ENCODE measurements around the gene NEAT1.
A peak's percentile ranks its signal among the peaks of the same experiment; 100 is the strongest.

NEAT1 gene

DNA sequence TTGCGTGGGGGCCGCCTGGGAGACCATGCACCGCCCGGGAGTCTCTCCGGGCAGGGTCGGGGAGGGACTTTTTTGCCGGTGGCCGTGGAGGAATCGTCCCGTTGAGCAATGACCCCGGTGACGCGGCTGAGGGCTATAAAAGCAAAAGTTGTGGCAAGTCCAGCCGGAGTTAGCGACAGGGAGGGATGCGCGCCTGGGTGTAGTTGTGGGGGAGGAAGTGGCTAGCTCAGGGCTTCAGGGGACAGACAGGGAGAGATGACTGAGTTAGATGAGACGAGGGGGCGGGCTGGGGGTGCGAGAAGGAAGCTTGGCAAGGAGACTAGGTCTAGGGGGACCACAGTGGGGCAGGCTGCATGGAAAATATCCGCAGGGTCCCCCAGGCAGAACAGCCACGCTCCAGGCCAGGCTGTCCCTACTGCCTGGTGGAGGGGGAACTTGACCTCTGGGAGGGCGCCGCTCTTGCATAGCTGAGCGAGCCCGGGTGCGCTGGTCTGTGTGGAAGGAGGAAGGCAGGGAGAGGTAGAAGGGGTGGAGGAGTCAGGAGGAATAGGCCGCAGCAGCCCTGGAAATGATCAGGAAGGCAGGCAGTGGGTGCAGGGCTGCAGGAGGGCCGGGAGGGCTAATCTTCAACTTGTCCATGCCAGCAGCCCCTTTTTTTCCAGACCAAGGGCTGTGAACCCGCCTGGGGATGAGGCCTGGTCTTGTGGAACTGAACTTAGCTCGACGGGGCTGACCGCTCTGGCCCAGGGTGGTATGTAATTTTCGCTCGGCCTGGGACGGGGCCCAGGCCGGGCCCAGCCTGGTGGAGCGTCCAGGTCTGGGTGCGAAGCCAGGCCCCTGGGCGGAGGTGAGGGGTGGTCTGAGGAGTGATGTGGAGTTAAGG lies at the start of gene NEAT1:
NEAT1 (plus strand) TSS at position 166 of the 883 bp plus-strand sequence.
- ATAC-seq (peak; percentile 2), DNase-seq (peak; percentile 98)

DNA sequence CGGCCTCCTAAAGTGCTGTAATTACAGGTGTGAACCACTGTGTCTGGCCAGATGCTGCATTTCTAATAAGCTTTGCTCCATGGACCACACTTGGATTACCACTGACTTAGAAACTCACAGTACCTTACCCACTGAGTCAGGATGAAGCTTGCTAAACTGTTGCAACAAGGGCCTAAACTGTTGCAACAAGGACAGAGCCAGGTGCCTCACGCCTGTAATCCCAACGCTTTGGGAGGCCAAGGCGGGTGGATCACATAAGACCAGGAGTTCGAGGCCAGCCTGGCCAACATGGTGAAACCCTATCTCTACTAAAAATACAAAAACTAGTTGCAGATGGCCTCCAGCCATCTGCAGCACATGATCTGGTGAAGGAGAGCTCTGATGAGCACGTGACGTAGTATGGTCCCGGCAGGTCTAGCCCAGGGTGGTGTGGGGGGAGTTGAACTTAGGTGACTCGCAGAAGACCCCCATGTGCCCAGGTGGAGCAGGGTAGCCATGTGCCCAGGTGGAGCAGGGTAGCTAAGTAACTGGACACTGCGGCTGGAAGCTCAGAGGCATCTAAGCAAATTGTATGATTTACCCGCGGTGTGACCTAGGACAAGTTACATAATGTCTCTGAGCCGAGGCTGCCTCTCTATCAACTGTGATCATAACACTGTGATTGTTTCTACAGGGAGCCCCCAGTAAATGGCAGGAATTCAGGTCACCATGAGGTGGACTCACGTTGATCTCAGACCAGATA lies 48.6 kb upstream of the NEAT1 start:
- no peak for DNase-seq
- no peak for ATAC-seq

DNA sequence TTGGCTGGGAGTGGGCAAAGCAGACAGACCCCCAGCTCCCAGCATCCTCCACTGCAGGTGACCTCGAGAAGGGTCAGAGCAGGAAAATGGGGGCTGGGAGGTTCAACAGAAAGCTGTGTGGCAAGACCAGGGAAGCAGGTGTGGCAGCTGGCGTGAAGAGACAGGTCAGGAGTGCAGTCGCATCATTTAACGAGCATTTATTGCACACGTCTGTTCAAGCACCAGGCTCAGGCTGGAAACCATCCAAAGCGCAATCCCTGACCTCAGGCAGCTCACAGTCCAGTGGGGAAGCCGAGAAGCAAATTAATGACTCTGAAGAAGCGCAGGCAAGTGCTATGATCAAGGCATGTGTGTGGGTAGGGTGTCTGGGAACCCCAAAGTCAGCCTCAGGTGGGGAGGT lies 47.6 kb upstream of the NEAT1 start:
- no peak for ATAC-seq
- DNase-seq = no peak

DNA sequence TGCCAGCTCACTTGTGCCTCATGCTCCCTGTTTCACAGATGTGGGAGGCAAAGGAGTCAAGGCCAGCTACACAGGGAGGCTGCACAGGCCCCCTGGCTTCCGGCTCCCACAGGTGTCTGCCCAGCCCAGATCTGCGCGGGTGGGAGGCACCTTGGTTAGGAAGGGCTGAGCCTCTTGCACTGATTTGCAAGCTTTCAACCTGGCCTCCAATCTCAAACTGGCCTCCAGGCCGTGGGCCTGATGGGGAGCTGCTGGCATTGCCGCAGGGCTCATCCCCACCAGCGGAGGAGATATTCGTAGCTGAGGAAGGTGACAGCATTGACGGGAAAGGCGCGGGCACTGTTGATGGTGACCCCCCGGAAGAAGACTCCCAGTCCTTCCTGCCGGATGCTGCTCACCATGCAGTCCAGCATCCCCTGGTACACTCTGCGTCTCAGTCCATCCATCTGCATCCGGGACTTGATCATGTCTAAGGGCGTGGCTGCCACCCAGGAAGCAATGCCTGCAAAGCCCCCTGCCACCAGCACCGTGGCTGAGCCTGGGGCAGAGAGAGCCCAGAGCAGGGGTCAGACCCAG lies 46.4 kb upstream of the NEAT1 start:
- DNase-seq (no peak), ATAC-seq (no peak)

DNA sequence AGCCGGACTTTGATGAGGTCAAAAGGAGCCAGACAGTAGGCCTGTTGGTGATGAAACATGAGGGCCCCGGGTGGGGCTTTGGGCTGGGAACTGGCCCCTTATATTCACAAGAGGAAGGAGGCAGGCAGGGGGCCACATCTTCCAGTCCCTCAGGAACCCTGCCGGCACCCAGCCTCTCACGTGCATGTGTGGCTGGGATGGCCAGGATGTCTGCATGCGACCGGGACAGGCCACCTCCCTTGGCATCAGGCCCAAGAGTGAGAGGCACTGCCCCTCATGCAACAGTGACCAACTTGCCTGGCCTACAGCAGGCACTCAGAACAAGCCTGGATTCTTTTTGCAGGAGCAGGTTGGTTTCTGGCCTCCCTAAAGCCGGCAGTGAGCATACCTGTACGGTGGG lies 45.6 kb upstream of the NEAT1 start:
- no peak for DNase-seq
- no peak for ATAC-seq

DNA sequence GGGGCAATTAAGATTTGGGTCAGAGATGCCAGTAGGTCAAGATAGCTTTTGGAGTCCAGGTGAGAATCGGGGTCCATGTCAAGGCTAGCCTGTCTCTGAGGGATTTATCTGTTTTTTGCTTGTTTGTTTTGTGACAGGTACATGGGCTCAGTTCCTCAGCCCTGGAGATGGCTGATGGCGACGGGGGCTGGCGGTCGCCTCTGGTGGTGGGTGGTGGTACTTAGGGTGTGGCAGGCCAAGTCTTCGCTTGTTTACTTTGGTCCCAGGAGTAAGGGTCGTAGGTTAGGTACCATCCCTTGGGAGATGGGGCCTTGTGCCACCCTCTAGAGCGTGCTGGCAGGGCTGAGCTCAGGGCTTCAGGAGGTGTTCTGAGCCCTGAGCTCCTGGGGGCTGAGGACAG lies 44.8 kb upstream of the NEAT1 start:
- DNase-seq (no peak), ATAC-seq (no peak)

DNA sequence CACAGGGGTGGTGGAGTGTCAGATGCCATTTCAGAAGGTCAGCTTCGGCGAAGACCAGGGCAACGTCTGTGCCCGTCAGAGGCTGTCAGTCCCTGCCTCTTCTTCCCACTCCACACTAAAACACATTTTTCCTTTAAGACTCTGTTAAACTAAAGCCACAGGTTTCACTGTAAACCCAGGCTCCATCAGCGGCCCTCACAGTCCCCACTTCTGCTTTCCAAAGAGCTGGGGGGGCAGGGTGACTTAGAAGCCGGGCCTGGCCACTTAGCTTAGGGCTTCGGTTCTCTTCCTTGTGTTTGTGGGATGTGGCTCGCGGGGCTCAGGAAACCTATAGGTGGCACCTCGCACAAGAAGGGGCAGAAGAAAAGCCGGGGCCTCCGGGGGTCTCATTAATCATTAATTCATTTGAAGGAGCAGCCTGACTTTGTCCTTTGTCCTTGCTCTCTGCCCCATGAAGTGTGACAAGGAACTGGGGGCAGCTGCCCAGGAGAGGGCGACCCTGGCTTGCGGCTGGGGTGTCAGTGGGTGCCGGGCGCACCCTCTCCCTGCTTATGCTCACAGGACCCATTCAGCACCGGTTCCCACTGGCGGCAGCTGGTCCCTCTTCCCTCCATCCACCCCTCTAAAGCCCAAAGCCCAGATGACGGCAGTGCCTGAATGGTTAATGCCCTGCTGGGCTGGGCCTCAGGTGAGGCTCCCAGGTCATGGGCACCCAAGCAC lies 44.2 kb upstream of the NEAT1 start:
- ATAC-seq (no peak), DNase-seq (no peak)

DNA sequence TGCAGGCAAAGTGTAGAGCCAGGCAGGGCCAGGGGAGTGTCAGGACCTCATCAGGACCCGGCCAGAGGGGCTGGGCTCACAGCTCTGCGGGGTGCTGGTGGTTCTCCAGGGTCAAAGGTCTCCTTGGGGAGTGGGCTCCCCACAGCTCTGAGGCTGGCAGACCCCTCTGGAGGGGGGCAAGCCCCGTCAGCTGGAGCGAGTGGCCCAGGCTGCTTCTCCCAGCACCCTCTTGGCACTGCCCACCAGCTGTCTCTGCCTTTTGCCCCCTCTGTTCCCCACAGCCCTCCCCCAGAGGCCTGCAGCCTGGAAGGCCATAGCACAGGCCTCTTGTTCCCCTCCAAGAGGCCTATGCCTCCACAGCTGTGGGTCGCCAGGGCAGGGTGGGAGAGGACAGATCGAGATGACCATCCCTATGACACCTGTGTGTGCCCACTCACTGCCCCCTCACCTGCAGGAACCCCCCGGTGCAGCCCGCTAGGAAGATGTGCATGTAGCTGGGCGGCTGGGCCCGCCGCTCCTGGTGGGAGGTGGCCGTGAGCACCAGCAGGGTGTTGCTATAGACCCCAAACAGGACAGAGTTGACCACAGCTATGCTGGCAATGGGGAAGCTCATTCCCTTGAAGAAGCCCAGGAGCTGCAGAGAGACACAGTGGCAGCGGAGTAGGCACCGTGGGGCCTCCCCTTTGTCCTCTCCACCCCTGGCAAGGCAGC lies 43.5 kb upstream of the NEAT1 start:
- ATAC-seq = no peak
- DNase-seq = no peak

DNA sequence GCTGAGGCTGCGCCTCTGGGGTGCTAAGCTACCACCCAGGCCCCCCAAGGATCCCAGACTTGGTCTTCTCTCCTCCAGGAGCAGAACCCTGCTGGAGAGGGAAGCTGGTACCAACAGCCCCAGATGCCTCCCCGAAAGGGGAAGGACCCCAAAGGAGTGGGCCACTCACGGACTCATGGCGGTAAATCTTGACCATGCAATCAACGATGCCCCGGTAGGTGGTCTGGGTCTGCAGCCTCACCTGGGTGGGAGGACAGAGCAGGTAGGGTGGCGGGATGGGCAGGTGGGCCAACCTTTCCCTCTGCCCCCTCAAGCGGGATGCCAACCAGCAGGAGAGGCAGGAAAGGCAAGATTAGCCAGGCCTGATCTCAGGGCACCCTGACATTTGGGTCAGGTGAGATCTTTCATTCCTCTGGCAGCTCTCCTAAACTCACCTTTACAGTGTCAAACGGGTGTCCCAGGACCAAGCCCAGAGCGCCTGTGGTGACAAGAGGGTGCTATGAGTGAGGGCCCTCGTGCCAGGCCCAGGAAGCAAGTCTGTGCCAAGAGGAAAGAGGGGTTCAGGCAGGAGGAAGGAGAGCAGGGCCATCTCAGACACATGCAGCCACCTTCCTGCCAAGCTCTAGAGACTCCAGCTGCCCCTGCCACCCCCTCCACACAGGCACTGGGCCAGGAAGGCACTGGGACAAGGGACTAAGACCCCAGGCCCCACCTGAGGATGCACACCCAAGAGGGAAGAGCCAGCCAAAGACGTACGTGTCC lies 42.7 kb upstream of the NEAT1 start:
- ATAC-seq = no peak
- DNase-seq = no peak

DNA sequence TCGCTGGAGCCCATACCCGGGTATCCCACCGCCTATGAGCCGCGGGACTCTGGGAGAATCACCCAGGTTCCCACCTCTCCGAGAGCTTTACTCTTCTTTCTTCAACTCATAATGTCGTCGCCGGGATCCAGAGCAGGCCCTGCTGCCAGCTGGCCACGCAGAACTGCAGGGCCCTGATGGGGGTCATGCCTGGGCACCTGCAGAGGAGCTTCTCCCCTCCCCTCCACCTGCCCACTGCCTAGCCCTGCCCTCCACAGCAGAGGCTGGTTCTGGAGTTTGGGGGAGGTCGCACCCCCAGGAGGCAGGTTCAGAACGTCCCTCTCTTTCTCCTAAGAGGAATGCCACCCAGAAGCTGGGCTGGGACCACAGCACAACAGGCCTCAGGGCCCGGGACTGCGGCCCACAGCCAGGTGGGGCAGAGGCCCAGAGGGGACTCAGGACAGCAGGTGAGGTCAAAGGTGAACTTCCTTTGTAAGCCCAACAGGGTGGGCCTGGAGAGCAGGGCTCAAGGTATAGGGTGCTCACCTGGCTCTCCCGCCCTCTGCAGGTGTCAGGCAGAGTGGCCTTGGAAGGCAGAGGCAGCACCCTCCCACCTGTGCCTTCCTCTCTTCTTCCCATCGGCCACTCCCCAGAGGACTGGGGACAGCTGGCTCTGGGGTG lies 42.0 kb upstream of the NEAT1 start:
- DNase-seq (no peak), ATAC-seq (no peak)

DNA sequence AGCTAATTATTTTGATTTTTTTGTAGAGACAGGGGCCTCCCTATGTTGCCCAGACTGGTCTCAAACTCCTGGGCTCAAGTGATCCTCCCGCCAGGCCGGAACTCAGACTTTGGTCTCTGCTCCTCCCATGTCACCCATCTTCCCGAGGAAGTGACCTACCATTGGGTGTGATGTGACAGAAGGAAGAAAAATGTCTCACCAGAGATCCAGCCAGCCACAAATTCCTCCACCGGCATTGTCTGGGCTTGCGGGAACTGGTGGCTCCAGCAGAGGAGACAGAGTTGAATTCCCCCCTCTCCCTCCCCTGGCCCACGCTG lies 40.9 kb upstream of the NEAT1 start:
- no peak for DNase-seq
- no peak for ATAC-seq

DNA sequence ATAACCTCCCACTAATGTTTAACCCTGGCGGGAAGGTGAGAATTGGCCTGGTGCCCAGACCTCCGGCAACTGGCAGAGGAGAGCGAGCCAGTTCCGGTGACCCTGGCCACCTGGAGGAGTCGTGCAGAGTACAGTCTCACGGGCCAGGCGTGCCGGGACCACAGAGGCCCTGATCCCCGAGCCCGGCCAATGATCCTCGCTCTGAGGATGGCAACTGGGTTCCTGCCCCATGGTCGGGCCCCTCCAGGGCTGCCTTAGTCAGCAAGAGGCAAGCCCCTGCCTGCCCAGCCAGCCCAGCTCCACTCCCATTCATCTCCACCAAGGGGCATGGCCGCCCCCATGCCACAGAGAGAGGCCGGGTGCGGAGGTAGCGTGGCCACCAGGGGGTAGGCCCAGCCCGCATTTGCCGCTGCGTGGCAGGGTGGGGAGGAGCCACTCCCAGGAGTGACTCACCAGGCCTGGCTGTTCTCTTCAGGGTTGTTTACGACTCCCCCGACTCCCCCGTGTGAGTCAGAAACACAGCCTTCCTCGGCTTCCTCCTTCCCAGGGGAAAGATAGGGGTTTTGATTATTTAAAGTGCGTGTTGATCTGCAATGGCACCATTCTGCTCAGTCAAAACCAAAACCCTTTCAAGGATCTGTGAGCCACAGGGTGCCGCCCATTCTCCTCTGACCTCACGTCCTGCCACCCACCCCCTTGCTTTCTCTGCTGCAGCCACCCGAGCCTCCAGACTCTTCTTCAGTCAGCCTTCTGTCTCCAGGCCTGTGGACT lies 40.4 kb upstream of the NEAT1 start, which contains the start of gene SLC25A45:
SLC25A45 (minus strand) TSS at position 614 of the 771 bp plus-strand sequence. CDS start 695 bp downstream, outside the sequence.
- peak; percentile 94 for DNase-seq
- peak; percentile 88 for ATAC-seq

DNA sequence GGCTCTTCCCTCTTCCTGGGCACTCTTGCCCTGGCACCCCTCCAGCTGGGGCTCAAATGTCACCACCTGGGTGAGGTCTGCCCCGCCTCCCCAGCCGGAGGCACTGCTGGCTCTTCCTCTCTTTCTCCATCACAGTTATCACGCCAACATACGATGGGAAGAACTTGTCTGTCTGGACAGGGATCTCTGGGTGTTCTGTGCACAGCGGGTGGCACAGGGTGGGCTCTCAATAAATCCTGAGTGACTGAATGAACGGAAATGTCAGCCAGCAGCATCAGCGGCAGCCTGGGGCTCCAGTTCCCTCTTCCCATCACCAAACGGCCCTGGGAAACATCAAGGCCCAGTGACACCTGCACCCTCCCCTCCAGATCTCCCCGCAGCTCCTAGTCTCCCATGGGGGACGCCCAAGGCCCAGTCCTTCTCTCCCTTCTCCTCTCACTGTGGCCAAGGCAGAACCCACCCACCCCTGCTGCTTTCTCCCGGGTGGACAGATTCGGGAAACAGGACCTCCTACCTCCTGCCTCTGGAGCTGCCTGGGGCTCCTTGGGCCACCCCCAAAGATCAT lies 39.7 kb upstream of the NEAT1 start:
- DNase-seq = peak; percentile 28
- no peak for ATAC-seq

DNA sequence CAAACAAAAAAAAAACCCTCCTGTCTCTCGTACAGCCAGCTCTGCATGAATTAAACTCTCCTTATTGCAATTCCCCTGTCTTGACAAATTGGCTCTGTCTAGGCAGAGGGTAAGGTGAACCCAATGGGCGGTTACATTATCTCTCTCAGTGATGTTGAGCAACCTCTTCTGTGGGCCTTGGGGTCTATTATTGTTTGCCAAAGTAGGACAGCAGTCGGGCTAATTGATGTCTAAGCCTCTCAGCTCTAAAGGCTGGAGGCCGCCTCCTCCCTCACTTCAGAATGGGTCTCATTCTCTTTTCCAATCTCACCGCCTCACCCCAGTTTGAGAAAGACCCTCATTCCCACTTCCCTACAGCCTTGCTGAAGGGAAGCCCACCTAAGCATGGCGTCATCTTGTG lies 38.8 kb upstream of the NEAT1 start:
- no peak for DNase-seq
- no peak for ATAC-seq

DNA sequence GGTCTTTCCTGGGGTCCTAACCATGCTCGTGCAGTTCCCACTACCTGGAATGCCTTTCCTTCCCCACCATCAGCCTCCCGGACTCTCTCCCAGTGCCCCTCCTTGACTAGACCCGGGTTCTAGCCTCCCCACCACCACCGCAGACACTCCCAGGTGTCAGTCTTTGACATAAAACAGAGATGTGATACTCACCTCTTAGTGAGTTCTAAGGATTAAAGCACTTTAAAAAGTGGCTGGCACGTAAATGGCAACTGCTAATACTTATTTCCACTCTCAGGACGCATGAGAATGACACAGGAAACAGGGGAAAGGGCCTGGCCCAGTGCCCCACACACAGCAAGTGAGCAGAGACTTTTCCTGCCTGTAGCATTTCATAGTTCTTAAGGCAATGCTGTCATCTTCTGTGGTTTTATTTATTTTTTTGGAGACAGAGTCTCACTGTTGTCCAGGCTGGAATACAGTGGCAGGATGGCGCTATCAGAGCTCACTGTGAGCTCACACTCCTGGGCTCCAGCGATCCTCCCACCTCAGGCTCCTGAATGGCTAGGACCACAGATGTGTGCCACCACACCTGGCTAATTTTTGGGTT lies 38.2 kb upstream of the NEAT1 start:
- DNase-seq = no peak

DNA sequence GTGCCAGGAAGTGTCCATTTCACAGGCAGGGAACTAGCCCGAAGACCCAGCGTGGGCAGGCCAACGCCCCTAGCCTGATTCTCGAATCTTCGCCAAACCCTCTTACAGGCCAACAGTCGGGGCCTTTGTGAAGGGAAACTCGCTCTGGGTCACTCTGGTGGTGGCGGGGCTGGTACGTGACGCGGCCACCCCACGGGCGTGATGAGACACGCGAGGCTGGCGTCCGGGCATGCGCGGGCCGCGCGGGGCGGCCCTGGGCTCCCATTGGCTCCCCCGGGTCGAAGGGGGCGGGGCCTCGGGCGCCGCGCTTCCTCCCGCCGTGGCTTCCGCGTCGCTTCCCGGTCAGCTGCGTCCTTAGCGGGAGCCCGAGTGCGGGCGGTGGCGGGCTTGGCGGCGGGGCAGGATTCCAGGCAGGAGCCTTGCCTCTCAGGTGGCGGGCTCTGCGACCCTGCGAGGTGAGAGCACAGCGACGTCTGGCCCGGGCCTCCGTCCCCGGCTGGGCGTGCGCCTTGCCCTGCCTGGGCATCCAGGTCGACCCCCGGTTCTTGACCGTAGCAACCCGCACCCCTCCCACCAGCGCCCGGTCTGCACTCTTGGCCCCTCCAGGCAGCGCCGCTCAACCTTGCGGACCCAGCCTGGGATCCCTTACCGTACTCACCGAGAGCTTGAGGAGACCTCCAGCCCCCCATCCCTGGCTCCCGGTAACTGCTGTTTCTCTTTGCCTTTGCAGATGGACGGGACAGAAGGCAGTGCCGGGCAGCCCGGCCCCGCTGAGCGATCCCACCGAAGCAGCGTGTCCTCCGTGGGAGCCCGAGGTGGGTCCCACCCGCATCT lies 36.1 kb upstream of the NEAT1 start, which contains the start of gene FRMD8:
FRMD8 (plus strand) TSS at position 331 of the 834 bp plus-strand sequence; CDS start at position 731, 400 bp downstream.
- ATAC-seq (peak; percentile 16), DNase-seq (peak; percentile 92)

More for the DNA sequence above, 38.2 kb upstream of the NEAT1 start:
- ATAC-seq = no peak

DNA sequence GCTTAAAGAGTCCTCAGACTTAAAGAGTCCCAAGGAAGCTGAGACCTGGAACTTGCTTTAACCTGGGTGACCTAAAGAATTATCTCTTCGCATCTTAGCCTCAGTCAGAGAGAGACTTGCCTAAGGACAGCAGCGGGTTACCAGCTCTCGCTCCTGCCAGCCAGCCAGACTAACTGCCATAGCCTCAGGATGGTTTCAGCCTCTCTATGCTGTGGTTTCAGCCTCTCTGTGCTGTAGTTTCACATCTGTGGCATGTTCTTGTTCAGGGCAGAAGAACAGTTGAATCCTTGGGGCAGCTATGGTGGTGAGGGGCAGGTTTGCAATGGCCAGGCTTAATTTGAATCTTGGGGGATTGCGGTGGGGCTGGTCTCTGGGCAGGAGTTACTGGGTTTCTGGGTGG lies 33.9 kb upstream of the NEAT1 start:
- ATAC-seq (no peak), DNase-seq (no peak)
